Peyer's patch (tissue), 4 donors: ENCODE data around the gene TAC4.

Experiments
- POLR2A ChIP-seq, 2 donors: fragments of 450-650 bp; IDR thresholded peaks; one replicate each; pipeline ENCODE4 v1.5.1; 2017; ENCODE audit warnings: antibody characterized with exemption in 2 of 2, mild to moderate bottlenecking in 2 of 2, moderate library complexity in 2 of 2
- TF ChIP-seq, protein P1 (sequence below), 6 experiments: fragments of 450-650 bp in 4 of 6; fragments of 200-600 bp in 2 of 6; sonication (generic) in 1 of 6; IDR thresholded peaks; one replicate each; pipeline ENCODE4 v1.5.1; 2017 to 2019; ENCODE audit warnings: antibody characterized with exemption in 6 of 6, mild to moderate bottlenecking in 3 of 6, moderate library complexity in 1 of 6

DNA sequence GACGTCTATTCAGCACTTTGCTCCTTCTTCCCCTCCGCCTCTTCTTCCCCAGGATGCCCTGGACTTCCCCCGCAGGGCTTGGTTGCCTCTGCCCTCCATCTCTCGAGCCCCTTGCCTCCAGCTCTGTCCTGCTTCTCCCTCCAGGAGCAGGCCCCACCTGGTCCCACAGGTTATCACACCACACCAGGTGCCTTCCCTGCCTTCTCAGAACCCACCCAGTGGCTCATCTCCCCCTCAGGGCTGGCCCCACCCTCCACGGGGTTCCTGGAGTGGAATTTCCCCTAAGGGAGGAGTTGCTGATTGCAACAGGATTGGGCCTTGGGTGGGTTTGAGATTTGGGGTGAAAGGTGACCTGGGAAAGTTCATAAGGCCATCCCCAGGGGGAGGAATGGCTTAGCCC is 49.0 kb upstream of the TAC4 start:
- TF ChIP-seq, protein P1, sequence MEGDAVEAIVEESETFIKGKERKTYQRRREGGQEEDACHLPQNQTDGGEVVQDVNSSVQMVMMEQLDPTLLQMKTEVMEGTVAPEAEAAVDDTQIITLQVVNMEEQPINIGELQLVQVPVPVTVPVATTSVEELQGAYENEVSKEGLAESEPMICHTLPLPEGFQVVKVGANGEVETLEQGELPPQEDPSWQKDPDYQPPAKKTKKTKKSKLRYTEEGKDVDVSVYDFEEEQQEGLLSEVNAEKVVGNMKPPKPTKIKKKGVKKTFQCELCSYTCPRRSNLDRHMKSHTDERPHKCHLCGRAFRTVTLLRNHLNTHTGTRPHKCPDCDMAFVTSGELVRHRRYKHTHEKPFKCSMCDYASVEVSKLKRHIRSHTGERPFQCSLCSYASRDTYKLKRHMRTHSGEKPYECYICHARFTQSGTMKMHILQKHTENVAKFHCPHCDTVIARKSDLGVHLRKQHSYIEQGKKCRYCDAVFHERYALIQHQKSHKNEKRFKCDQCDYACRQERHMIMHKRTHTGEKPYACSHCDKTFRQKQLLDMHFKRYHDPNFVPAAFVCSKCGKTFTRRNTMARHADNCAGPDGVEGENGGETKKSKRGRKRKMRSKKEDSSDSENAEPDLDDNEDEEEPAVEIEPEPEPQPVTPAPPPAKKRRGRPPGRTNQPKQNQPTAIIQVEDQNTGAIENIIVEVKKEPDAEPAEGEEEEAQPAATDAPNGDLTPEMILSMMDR (IDR thresholded peaks at IDR 0.05) = no peak
- TF ChIP-seq POLR2A (IDR thresholded peaks at IDR 0.05) = no peak
